SK-N-SH (cell line): ENCODE measurements around the gene ZMYND19. TPM values are rescaled to one million over a fixed set of nuclear protein-coding genes. Genes with fewer than 3 reads are reported as not detected.

Experiments used
- CTCF ChIA-PET: fragments of 300-600, 350-600 bp; formaldehyde crosslinking; extraction: SDS; loops from one replicate; lab custom pipeline; 2021; lab: Yijun Ruan, JAX
- POLR2A ChIA-PET: fragments of 350-600 bp; sonication (Branson Sonifier 250); formaldehyde crosslinking; extraction: SDS; loops from one replicate; lab custom pipeline; 2020; ENCODE audit warnings: antibody characterized with exemption, inconsistent platforms; lab: Yijun Ruan, JAX
- DNase-seq: peaks from one replicate; pipeline ENCODE4 v3.0.0; 2012
- H2AFZ ChIP-seq: fragments of 200-600 bp; sonication (generic); 2 replicates; pipeline ENCODE4 v1.8.1; 2016; ENCODE audit warnings: antibody characterized with exemption, mild to moderate bottlenecking, low read depth
- H3F3A ChIP-seq: fragments of 200-600 bp; sonication (generic); replicated peaks from 2 replicates; pipeline ENCODE3; 2016; ENCODE audit warnings: antibody characterized with exemption, mild to moderate bottlenecking; ENCODE audit not compliant: insufficient read depth
- H3K27ac ChIP-seq, 2 experiments: fragments of 200-500 bp in 1 of 2; fragments of 200-600 bp in 1 of 2; sonication (Bioruptor generic) in 1 of 2; sonication (generic), shearing (Covaris generic) in 1 of 2; 2 replicates each; pipeline versions ENCODE4 v1.5.1 to v1.6.1; 2014 to 2016; ENCODE audit warnings: low read depth in 2 of 2, inconsistent platforms in 1 of 2, low read length in 1 of 2, mild to moderate bottlenecking in 1 of 2, mixed read lengths in 1 of 2
- H3K27me3 ChIP-seq: fragments of 200-600 bp; sonication (generic), shearing (Covaris generic); 2 replicates; pipeline ENCODE4 v1.6.1; 2016; ENCODE audit warnings: mixed run types; ENCODE audit not compliant: insufficient read depth
- H3K36me3 ChIP-seq, 2 experiments: fragments of 200-500 bp in 1 of 2; fragments of 200-600 bp in 1 of 2; sonication (Bioruptor generic) in 1 of 2; sonication (generic) in 1 of 2; replicated peaks in 1 of 2; 2 replicates each; pipeline versions ENCODE3 to v1.5.1; 2014 to 2016; ENCODE audit warnings: low read length in 1 of 2, mild to moderate bottlenecking in 1 of 2; ENCODE audit not compliant: insufficient read depth in 2 of 2, control insufficient read depth in 1 of 2
- H3K4me1 ChIP-seq, 2 experiments: fragments of 200-500 bp in 1 of 2; fragments of 200-600 bp in 1 of 2; sonication (Bioruptor generic) in 1 of 2; sonication (generic), shearing (Covaris generic) in 1 of 2; 2 replicates each; pipeline versions ENCODE4 v1.5.1 to v1.6.1; 2014 to 2016; ENCODE audit warnings: low read depth in 1 of 2, low read length in 1 of 2, mixed run types in 1 of 2; ENCODE audit not compliant: insufficient read depth in 2 of 2, control insufficient read depth in 1 of 2
- H3K4me2 ChIP-seq: fragments of 200-600 bp; sonication (generic), shearing (Covaris generic); 2 replicates; pipeline ENCODE4 v1.6.1; 2017; ENCODE audit warnings: mixed run types
- H3K4me3 ChIP-seq, 2 experiments: fragments of 200-500 bp in 1 of 2; fragments of 200-600 bp in 1 of 2; sonication (Bioruptor generic) in 1 of 2; sonication (generic), shearing (Covaris generic) in 1 of 2; 2 replicates each; pipeline versions ENCODE4 v1.5.1 to v1.8.1; 2014 to 2016; ENCODE audit warnings: low read depth in 2 of 2, inconsistent platforms in 1 of 2, low read length in 1 of 2, mild to moderate bottlenecking in 1 of 2, mixed read lengths in 1 of 2, moderate library complexity in 1 of 2
- H3K79me2 ChIP-seq: fragments of 200-600 bp; sonication (generic); 2 replicates; pipeline ENCODE4 v1.8.1; 2017; ENCODE audit warnings: mild to moderate bottlenecking; ENCODE audit not compliant: insufficient read depth
- H3K9ac ChIP-seq: fragments of 200-600 bp; sonication (generic); 2 replicates; pipeline ENCODE4 v1.6.1; 2017; ENCODE audit warnings: mixed run types
- H3K9me2 ChIP-seq: fragments of 200-600 bp; sonication (generic); 2 replicates; pipeline ENCODE4 v1.6.1; 2017; ENCODE audit warnings: mixed run types
- H3K9me3 ChIP-seq: fragments of 200-600 bp; sonication (generic); 2 replicates; pipeline ENCODE4 v1.6.1; 2017; ENCODE audit warnings: mixed run types, mild to moderate bottlenecking, moderate library complexity
- H4K20me1 ChIP-seq: fragments of 200-600 bp; sonication (generic); 2 replicates; pipeline ENCODE4 v1.6.1; 2017; ENCODE audit warnings: mild to moderate bottlenecking, mixed run types; ENCODE audit not compliant: insufficient read depth
- EZH2phosphoT487 ChIP-seq: fragments of 200-600 bp; sonication (generic); IDR thresholded peaks from 2 replicates; pipeline ENCODE4 v1.6.1; 2017; ENCODE audit warnings: low read depth, mixed run types, mild to moderate bottlenecking, antibody characterized with exemption, moderate library complexity, borderline replicate concordance
- FOSL2 ChIP-seq: IDR thresholded peaks from 2 replicates; pipeline ENCODE4 v1.4.0; 2012; ENCODE audit warnings: low read depth, mild to moderate bottlenecking, moderate library complexity, borderline replicate concordance
- FOXM1 ChIP-seq: IDR thresholded peaks from 2 replicates; pipeline ENCODE4 v1.4.0; 2012; ENCODE audit warnings: low read depth, mild to moderate bottlenecking
- IRF3 ChIP-seq: fragments of 150-350 bp; IDR thresholded peaks from 2 replicates; pipeline ENCODE4 v1.6.1; 2016; ENCODE audit warnings: mild to moderate bottlenecking, low read depth, low read length
- JUND ChIP-seq: IDR thresholded peaks from 2 replicates; pipeline ENCODE4 v1.4.0; 2012
- MEF2A ChIP-seq: IDR thresholded peaks from 2 replicates; pipeline ENCODE4 v1.4.0; 2012; ENCODE audit warnings: low read depth, borderline replicate concordance
- RAD21 ChIP-seq: IDR thresholded peaks from 2 replicates; pipeline ENCODE4 v1.6.1; 2012; ENCODE audit warnings: mild to moderate bottlenecking, low read length
- REST ChIP-seq: IDR thresholded peaks from 2 replicates; pipeline ENCODE4 v1.6.1; 2012; ENCODE audit warnings: mild to moderate bottlenecking, low read depth, low read length, moderate library complexity
- RFX5 ChIP-seq: IDR thresholded peaks from 2 replicates; pipeline ENCODE4 v1.6.1; 2012; ENCODE audit warnings: mild to moderate bottlenecking, improper control_type of control experiment, low read length
- RXRA ChIP-seq: IDR thresholded peaks from 2 replicates; pipeline ENCODE4 v1.4.0; 2012; ENCODE audit warnings: low read depth, mild to moderate bottlenecking, borderline replicate concordance
- SIN3A ChIP-seq: IDR thresholded peaks from 2 replicates; pipeline ENCODE4 v1.6.1; 2012; ENCODE audit warnings: low read depth, mild to moderate bottlenecking, low read length, moderate library complexity, borderline replicate concordance
- SMC3 ChIP-seq: IDR thresholded peaks from 2 replicates; pipeline ENCODE4 v1.6.1; 2012; ENCODE audit warnings: low read depth, low read length, improper control_type of control experiment
- TAF1 ChIP-seq: IDR thresholded peaks from 2 replicates; pipeline ENCODE4 v1.6.1; 2012; ENCODE audit warnings: low read depth, mild to moderate bottlenecking, low read length, moderate library complexity, borderline replicate concordance
- USF1 ChIP-seq: IDR thresholded peaks from 2 replicates; pipeline ENCODE4 v1.4.0; 2012; ENCODE audit warnings: low read depth, borderline replicate concordance
- YY1 ChIP-seq: IDR thresholded peaks from 2 replicates; pipeline ENCODE4 v1.4.0; 2012; ENCODE audit warnings: low read depth, mild to moderate bottlenecking
- WGBS: methylation state at CpG from one replicate; pipeline ENCODE4 v1.1.6; 2017; ENCODE audit warnings: low lambda C conversion rate; 5-methylcytosine and 5-hydroxymethylcytosine counted together
- polyA plus RNA-seq, 3 experiments: library from polyadenylated mRNA; depleted of rRNA; stranded (reverse); fragments of >200 nt; gene quantifications; 2 replicates each; pipeline ENCODE4 v1.2.3, GENCODE V29; 2012

Gene ZMYND19
- polyA plus RNA-seq, 1 of the 3 experiments (the other 2 are of a cell fraction) = 43.1 TPM

GRCh38 chr9:137586854-137587253 is 3.5 kb downstream of the ZMYND19 start:
- Histone ChIP-seq H3K9me2 (no peaks in the 10 kb centered on the region), H3K4me1 (peaks cover 9 to 18% of the 10 kb centered on the region in 2 experiments; a peak in 2 of 4 replicates), H3K9me3 (no peaks in the 10 kb centered on the region), H3K27me3 (no peaks in the 10 kb centered on the region), H3K79me2 (peaks cover 21% of the 10 kb centered on the region), H3K27ac (no peak overlapping the region), H3K4me2 (no peak overlapping the region), H3F3A (no peaks in the 10 kb centered on the region), H3K9ac (no peak overlapping the region), H3K4me3 (no peak overlapping the region), H4K20me1 (peaks cover 19% of the 10 kb centered on the region), H3K36me3 (peaks cover 9 to 59% of the 10 kb centered on the region in 2 experiments), H2AFZ (no peak overlapping the region)
- 83% methylated on average over 2 of the region's 14 CpGs for WGBS
- CTCF ChIA-PET = interaction anchor here (0.9 to 2.2 kb wide), 2 partner anchors 8 to 12 kb away, joined by 3 to 27 read pairs; partner anchors contain the start of gene DPH7
- TF ChIP-seq TAF1 (no peak), JUND (no peak), USF1 (no peak), SIN3A (no peak), SMC3 (no peak)
- POLR2A ChIA-PET = no interaction called here
- DNase-seq = no peak

GRCh38 chr9:137583957-137584356 is 6.4 kb downstream of the ZMYND19 start:
- 100% methylated on average over 3 of the region's 8 CpGs for WGBS
- no peak overlapping the region for H2AFZ ChIP-seq
- no peak overlapping the region for H3K4me3 ChIP-seq
- no peaks in the 10 kb centered on the region for H3K9me3 ChIP-seq
- no peak overlapping the region for H3K27ac ChIP-seq
- H4K20me1 ChIP-seq = peaks cover 14% of the 10 kb centered on the region; the same call in 1 of the 2 replicates
- CTCF ChIA-PET = no interaction called here
- TF ChIP-seq EZH2phosphoT487 = no peak
- no peak for TF ChIP-seq REST
- TF ChIP-seq IRF3 = no peak
- TF ChIP-seq JUND = no peak
- no peak for TF ChIP-seq FOSL2
- TF ChIP-seq MEF2A = no peak
- no peak for TF ChIP-seq RXRA
- no peak for TF ChIP-seq FOXM1
- TF ChIP-seq YY1 = no peak
- TF ChIP-seq RFX5 = no peak
- TF ChIP-seq RAD21 = no peak
- TF ChIP-seq, all 33 proteins: peak for 0
- Histone ChIP-seq H3K4me1 (peaks cover 4 to 9% of the 10 kb centered on the region in 2 experiments; a peak in 2 of 4 replicates), H3K4me2 (no peak overlapping the region), H3K79me2 (peaks cover 13% of the 10 kb centered on the region; the same call in 1 of the 2 replicates), H3F3A (peaks cover 2% of the 10 kb centered on the region), H3K36me3 (peaks cover 9 to 71% of the 10 kb centered on the region in 2 experiments), H3K9me2 (no peaks in the 10 kb centered on the region), H3K27me3 (no peaks in the 10 kb centered on the region), H3K9ac (no peak overlapping the region)
- DNase-seq = no peak
- POLR2A ChIA-PET = no interaction called here
